T-cell (primary cell): ENCODE results near the gene GRM5. TPM values are rescaled to one million over a fixed set of nuclear protein-coding genes. Genes with fewer than 3 reads are reported as not detected.

Experiments
- ATAC-seq, 4 experiments: fragments of 200-7000 bp in 3 of 4; fragments of 150-1000 bp in 1 of 4; cut with Tn5 transposase; replicated peaks in 1 of 4; 1 replicate in 3 of 4; 2 replicates in 1 of 4; pipeline ENCODE4 v1.10.0; 2021; ENCODE audit warnings: moderate library complexity in 3 of 4, mild to moderate bottlenecking in 2 of 4, moderate number of reproducible peaks in 1 of 4
- CTCF ChIA-PET, 2 donors: fragments of 300-600 bp; sonication (Branson Sonifier 250); formaldehyde crosslinking; loops; one replicate each; lab custom pipeline; 2022; ENCODE audit warnings: antibody characterized with exemption in 2 of 2; lab: Charles Lee
- POLR2A ChIA-PET, 2 donors: fragments of 300-600 bp; sonication (Branson Sonifier 250); formaldehyde crosslinking; loops; one replicate each; lab custom pipeline; 2022; ENCODE audit warnings: antibody characterized with exemption in 2 of 2; lab: Charles Lee
- DNase-seq, 35 experiments: peaks; one replicate each; pipeline versions ENCODE4 v3.0.0 to v3.0.0-alpha.2; 2013 to 2023
- H3K27ac ChIP-seq: one replicate; pipeline ENCODE4 v1.5.1; 2013; ENCODE audit warnings: low read length
- H3K27me3 ChIP-seq, 2 experiments: replicated peaks in 1 of 2; 1 replicate in 1 of 2; 2 replicates in 1 of 2; pipeline versions ENCODE4 v1.6.1 to v1.7.0; 2013; ENCODE audit warnings: low read length in 1 of 2, mixed read lengths in 1 of 2; ENCODE audit not compliant: control insufficient read depth in 2 of 2, insufficient read depth in 2 of 2; ENCODE audit errors: extremely low read depth in 1 of 2
- H3K36me3 ChIP-seq, 2 donors: 1 replicate in 1 of 2; 2 replicates in 1 of 2; pipeline versions ENCODE4 v1.6.1 to v1.7.0; 2013; ENCODE audit warnings: low read length in 1 of 2; ENCODE audit not compliant: control insufficient read depth in 2 of 2, insufficient read depth in 1 of 2; ENCODE audit errors: extremely low read depth in 1 of 2
- H3K4me1 ChIP-seq, 2 experiments: 1 replicate in 1 of 2; 2 replicates in 1 of 2; pipeline versions ENCODE4 v1.6.1 to v1.7.0; 2013; ENCODE audit warnings: low read length in 2 of 2, mixed read lengths in 1 of 2; ENCODE audit not compliant: insufficient read depth in 2 of 2, control insufficient read depth in 1 of 2; ENCODE audit errors: extremely low read depth in 1 of 2
- H3K4me3 ChIP-seq, 2 donors: 1 replicate in 1 of 2; 2 replicates in 1 of 2; pipeline versions ENCODE4 v1.5.1 to v1.7.0; 2013; ENCODE audit warnings: mild to moderate bottlenecking in 2 of 2, low read length in 1 of 2, moderate library complexity in 1 of 2; ENCODE audit not compliant: control insufficient read depth in 1 of 2; ENCODE audit errors: extremely low read depth in 1 of 2
- H3K9me3 ChIP-seq: 2 replicates; pipeline ENCODE4 v1.7.0; 2013
- H3K27ac Mint-ChIP-seq, 2 donors: one replicate each; pipeline ENCODE4 v1.8.0; 2020 to 2021; ENCODE audit warnings: mild to moderate bottlenecking in 2 of 2, mixed read lengths in 2 of 2
- H3K27me3 Mint-ChIP-seq, 2 donors: one replicate each; pipeline ENCODE4 v1.8.0; 2021 to 2022; ENCODE audit warnings: mixed read lengths in 2 of 2
- H3K36me3 Mint-ChIP-seq: one replicate; pipeline ENCODE4 v1.8.0; 2021; ENCODE audit warnings: mixed read lengths
- H3K4me1 Mint-ChIP-seq, 3 donors: one replicate each; pipeline ENCODE4 v1.8.0; 2020 to 2022; ENCODE audit warnings: mixed read lengths in 3 of 3, mild to moderate bottlenecking in 1 of 3
- H3K4me3 Mint-ChIP-seq, 3 donors: one replicate each; pipeline ENCODE4 v1.8.0; 2020 to 2022; ENCODE audit warnings: mild to moderate bottlenecking in 3 of 3, mixed read lengths in 3 of 3, moderate library complexity in 3 of 3
- H3K9me3 Mint-ChIP-seq, 3 donors: one replicate each; pipeline ENCODE4 v1.8.0; 2020 to 2022; ENCODE audit warnings: mixed read lengths in 3 of 3
- WGBS: methylation state at CpG from one replicate; pipeline ENCODE4 v1.1.5; 2013; ENCODE audit warnings: missing lambda C conversion rate; ENCODE audit not compliant: insufficient coverage; 5-methylcytosine and 5-hydroxymethylcytosine counted together
- total RNA-seq, 35 experiments: library from RNA in 6 of 35; stranded (reverse) in 6 of 35; fragments of 120-200 nt in 1 of 35; gene quantifications; one replicate each; pipeline versions ENCODE4 v1.2.1 to v1.2.4 and lab custom pipeline; 2013 to 2026

GRM5 gene
- total RNA-seq, 5 donors from 2014 or later (not counting 1 experiment from before 2014, with no cell fraction given) = not detected

DNA sequence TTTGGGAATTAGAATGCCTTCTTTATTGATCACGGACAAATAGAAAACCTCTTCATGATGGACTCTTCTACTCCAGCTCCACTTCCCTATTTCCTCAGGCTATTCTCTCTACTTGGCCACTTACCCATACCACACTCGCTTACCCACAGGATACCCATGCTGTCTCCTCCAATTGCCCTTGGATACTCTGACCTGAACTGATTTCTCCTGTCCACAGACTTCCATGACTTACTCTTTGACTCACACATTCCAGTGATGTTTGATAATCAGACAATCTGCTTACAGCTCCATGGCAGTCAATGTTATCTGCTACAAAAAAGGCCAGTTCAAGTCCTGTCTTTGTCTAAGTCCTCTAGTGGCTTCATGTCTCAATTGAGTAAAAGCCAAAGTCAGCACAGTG, 436.3 kb downstream of the GRM5 start:
- Mint-ChIP-seq H3K27me3 (no peaks in the 10 kb centered on the region), H3K27ac (no peak overlapping the region), H3K9me3 (no peaks in the 10 kb centered on the region), H3K36me3 (no peaks in the 10 kb centered on the region), H3K4me1 (no peaks in the 10 kb centered on the region), H3K4me3 (no peak overlapping the region)
- ATAC-seq (no peak), DNase-seq (no peak)
- POLR2A ChIA-PET = no interaction called here
- Histone ChIP-seq H3K9me3 (no peaks in the 10 kb centered on the region), H3K4me1 (no peaks in the 10 kb centered on the region), H3K27ac (no peak overlapping the region), H3K4me3 (no peak overlapping the region), H3K36me3 (no peaks in the 10 kb centered on the region), H3K27me3 (no peaks in the 10 kb centered on the region)
- CTCF ChIA-PET = no interaction called here
- 77% methylated on average over 2 of the region's 2 CpGs for WGBS

- H3K27ac ChIP-seq = no peak overlapping the region
- H3K4me3 ChIP-seq = no peak overlapping the region
- no peak for DNase-seq
- Mint-ChIP-seq H3K9me3 (no peaks in the 10 kb centered on the region), H3K4me1 (no peaks in the 10 kb centered on the region), H3K27ac (no peak overlapping the region), H3K36me3 (no peaks in the 10 kb centered on the region), H3K27me3 (no peaks in the 10 kb centered on the region), H3K4me3 (no peak overlapping the region)
- POLR2A ChIA-PET = no interaction called here
- no CpG with 5 or more reads among the region's 4 CpGs for WGBS
- H3K9me3 ChIP-seq = no peaks in the 10 kb centered on the region
- ATAC-seq = no peak
- no peaks in the 10 kb centered on the region for H3K27me3 ChIP-seq
- CTCF ChIA-PET = no interaction called here
- H3K36me3 ChIP-seq = no peaks in the 10 kb centered on the region
- no peaks in the 10 kb centered on the region for H3K4me1 ChIP-seq
Measured at GRCh38 chr11:88626216-88626615, 439.6 kb downstream of the GRM5 start.

GRCh38 chr11:88623531-88623930, 442.3 kb downstream of the GRM5 start:
- WGBS = no CpG with 5 or more reads among the region's 1 CpG
- no peaks in the 10 kb centered on the region for H3K27me3 Mint-ChIP-seq
- Histone ChIP-seq H3K27me3 (no peaks in the 10 kb centered on the region), H3K4me1 (no peaks in the 10 kb centered on the region), H3K9me3 (no peaks in the 10 kb centered on the region), H3K27ac (no peak overlapping the region), H3K36me3 (no peaks in the 10 kb centered on the region), H3K4me3 (no peak overlapping the region)
- H3K36me3 Mint-ChIP-seq = no peaks in the 10 kb centered on the region
- H3K4me3 Mint-ChIP-seq = no peak overlapping the region
- no peaks in the 10 kb centered on the region for H3K9me3 Mint-ChIP-seq
- ChIA-PET POLR2A (no interaction called here), CTCF (no interaction called here)
- no peak overlapping the region for H3K27ac Mint-ChIP-seq
- no peaks in the 10 kb centered on the region for H3K4me1 Mint-ChIP-seq
- no peak for DNase-seq
- ATAC-seq = no peak

DNA sequence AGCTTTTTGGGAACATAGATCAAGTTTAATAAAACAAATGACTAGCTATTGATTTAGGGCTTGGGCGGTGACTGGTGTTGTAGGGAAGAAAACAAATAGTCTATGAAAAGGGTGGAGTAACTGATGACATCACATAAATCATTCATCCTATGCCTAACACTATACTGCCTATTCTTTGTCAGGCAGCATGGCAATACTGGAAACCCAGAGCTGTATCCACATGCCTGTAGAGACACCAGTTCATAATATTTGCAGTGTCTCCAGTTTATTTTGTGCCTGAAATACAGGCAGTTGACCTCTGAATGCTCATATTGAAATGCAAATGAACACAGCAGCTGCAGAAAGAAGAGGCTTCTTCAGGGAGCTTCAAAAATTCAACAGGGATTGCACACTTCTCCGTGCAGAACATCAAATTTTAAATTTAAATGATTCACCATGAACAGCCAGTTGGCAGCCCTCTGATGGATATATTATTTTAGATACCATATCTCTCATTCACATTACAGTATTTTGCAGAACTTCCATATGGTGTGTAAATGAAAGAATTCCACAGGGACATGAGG, 445.1 kb downstream of the GRM5 start:
- Mint-ChIP-seq H3K9me3 (no peaks in the 10 kb centered on the region), H3K27me3 (peaks cover 0 to 12% of the 10 kb centered on the region in 2 donors), H3K36me3 (no peaks in the 10 kb centered on the region), H3K4me3 (no peak overlapping the region), H3K27ac (no peak overlapping the region), H3K4me1 (no peaks in the 10 kb centered on the region)
- ATAC-seq = no peak
- no CpG with 5 or more reads among the region's 2 CpGs for WGBS
- peaks cover 0 to 2% of the 10 kb centered on the region in 2 experiments for H3K27me3 ChIP-seq
- H3K4me3 ChIP-seq = no peak overlapping the region
- DNase-seq = no peak
- no peaks in the 10 kb centered on the region for H3K4me1 ChIP-seq
- no peaks in the 10 kb centered on the region for H3K36me3 ChIP-seq
- CTCF ChIA-PET = no interaction called here
- no peaks in the 10 kb centered on the region for H3K9me3 ChIP-seq
- no peak overlapping the region for H3K27ac ChIP-seq
- POLR2A ChIA-PET = interaction anchor here in 1 of 2 donors (0.6 kb wide), 1 partner anchor 14 kb away, joined by 5 read pairs; no protein-coding TSS in a partner anchor

DNA sequence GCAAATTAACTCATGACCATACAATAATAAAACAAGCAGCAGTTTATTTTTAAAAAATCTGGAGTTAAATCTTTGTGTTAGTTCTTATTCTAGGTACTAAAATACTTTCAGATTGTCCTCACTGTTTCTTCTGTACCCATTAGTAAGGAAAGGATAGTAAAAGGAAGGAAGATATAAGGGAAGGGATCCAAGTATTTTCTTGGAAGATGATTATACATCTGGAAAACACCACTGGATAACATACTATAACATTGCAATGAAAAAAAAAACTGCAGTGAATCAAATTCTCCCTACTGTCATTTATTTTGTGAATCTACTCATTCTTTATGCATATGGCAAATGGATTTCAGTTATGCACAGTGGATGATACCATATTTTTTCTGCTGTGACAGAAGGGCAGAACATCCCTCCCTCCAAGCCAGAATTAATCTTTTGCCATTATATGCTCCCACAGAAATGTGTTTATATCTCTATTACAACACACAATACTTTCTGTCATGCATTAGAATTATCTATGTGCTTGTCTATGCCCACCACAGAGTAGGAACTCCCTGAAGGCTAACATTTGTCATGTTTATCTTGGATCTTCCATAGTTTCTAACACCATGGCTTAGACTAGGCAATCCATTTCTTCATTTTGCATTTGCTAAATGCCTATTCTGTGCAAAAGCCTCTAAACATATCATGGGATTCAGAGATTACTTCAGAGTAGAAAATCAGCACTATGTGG, 446.0 kb downstream of the GRM5 start:
- no peak for ATAC-seq
- DNase-seq = no peak
- H3K27me3 ChIP-seq = peaks cover 0 to 2% of the 10 kb centered on the region in 2 experiments
- no peaks in the 10 kb centered on the region for H3K4me1 ChIP-seq
- H3K4me3 Mint-ChIP-seq = no peak overlapping the region
- H3K9me3 ChIP-seq = no peaks in the 10 kb centered on the region
- ChIA-PET CTCF (no interaction called here), POLR2A (no interaction called here)
- no peaks in the 10 kb centered on the region for H3K36me3 ChIP-seq
- H3K27ac Mint-ChIP-seq = no peak overlapping the region
- H3K9me3 Mint-ChIP-seq = no peaks in the 10 kb centered on the region
- H3K36me3 Mint-ChIP-seq = no peaks in the 10 kb centered on the region
- no peak overlapping the region for H3K27ac ChIP-seq
- no peak overlapping the region for H3K4me3 ChIP-seq
- H3K4me1 Mint-ChIP-seq = no peaks in the 10 kb centered on the region
- H3K27me3 Mint-ChIP-seq = peaks cover 0 to 12% of the 10 kb centered on the region in 2 donors

DNA sequence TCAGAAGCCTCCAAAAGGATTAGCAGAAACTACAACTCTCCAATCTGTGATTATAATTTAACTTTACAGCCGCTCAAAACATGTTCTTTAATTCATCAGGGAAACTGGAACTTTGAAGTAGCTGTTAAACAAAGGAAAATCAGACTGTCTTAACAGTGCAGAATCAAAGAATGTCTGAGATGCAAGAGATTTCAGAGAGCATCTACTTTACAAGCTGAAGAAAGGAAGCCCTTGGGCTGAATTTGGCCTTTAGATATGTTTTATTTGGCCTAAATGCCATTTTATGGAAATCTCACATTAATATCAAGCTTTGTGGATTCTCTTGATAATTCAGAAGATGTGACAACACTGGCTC, 446.7 kb downstream of the GRM5 start:
- no peak overlapping the region for H3K27ac Mint-ChIP-seq
- H3K4me3 ChIP-seq = no peak overlapping the region
- ChIA-PET POLR2A (no interaction called here), CTCF (interaction anchor here in 1 of 2 donors (0.7 kb wide), 1 partner anchor 44 kb away, joined by 3 read pairs; no protein-coding TSS in a partner anchor)
- no peaks in the 10 kb centered on the region for H3K4me1 ChIP-seq
- H3K36me3 ChIP-seq = no peaks in the 10 kb centered on the region
- ATAC-seq = no peak
- DNase-seq = no peak
- no peak overlapping the region for H3K4me3 Mint-ChIP-seq
- no peaks in the 10 kb centered on the region for H3K9me3 Mint-ChIP-seq
- no peak overlapping the region for H3K27ac ChIP-seq
- peaks cover 0 to 12% of the 10 kb centered on the region in 2 donors for H3K27me3 Mint-ChIP-seq
- H3K36me3 Mint-ChIP-seq = no peaks in the 10 kb centered on the region
- H3K4me1 Mint-ChIP-seq = no peaks in the 10 kb centered on the region
- no CpG with 5 or more reads among the region's 1 CpG for WGBS
- peaks cover 0 to 2% of the 10 kb centered on the region in 2 experiments for H3K27me3 ChIP-seq
- H3K9me3 ChIP-seq = no peaks in the 10 kb centered on the region
